Upper lobe of left lung (tissue), 4 donors: ENCODE data around the gene ODAD3.

Experiments used
- EP300 ChIP-seq, 4 donors: sonication (generic); formaldehyde crosslinking; IDR thresholded peaks; one replicate each; pipeline ENCODE4 v1.5.1; 2017; ENCODE audit warnings: antibody characterized with exemption in 4 of 4, control low read depth in 2 of 4
- POLR2A ChIP-seq, 4 donors: fragments of 450-650 bp; IDR thresholded peaks; one replicate each; pipeline ENCODE4 v1.5.1; 2016 to 2017; ENCODE audit warnings: antibody characterized with exemption in 4 of 4, mild to moderate bottlenecking in 2 of 4
- POLR2AphosphoS5 ChIP-seq, 2 donors: sonication (generic); formaldehyde crosslinking; IDR thresholded peaks; one replicate each; pipeline ENCODE4 v1.5.1; 2017; ENCODE audit warnings: antibody characterized with exemption in 2 of 2
- TF ChIP-seq, protein P1 (sequence below), 6 experiments: fragments of 450-650 bp in 4 of 6; fragments of 200-600 bp in 2 of 6; sonication (generic) in 2 of 6; IDR thresholded peaks; one replicate each; pipeline ENCODE4 v1.5.1; 2016 to 2019; ENCODE audit warnings: antibody characterized with exemption in 6 of 6

DNA sequence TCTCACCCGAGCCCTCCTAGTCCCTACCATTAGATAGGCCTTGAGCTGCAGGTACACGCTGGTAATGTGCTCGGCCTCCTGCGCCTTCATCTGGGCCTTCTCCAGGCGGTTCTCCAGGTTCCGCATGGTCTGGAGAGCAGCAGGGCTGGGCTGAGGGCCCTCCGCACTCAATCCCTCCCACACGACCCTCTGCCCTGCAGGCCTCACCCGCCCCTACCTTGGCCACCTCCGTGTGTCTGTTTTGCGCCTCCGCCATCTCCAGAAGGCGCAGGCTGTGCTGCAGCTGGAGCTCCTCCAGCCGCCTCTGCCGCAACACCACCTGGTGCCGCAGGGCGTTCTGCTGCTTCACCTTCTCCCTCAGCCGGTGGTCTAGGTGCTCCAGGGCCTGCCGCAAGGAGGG is 8.3 kb downstream of the ODAD3 start:
- TF ChIP-seq, protein P1, sequence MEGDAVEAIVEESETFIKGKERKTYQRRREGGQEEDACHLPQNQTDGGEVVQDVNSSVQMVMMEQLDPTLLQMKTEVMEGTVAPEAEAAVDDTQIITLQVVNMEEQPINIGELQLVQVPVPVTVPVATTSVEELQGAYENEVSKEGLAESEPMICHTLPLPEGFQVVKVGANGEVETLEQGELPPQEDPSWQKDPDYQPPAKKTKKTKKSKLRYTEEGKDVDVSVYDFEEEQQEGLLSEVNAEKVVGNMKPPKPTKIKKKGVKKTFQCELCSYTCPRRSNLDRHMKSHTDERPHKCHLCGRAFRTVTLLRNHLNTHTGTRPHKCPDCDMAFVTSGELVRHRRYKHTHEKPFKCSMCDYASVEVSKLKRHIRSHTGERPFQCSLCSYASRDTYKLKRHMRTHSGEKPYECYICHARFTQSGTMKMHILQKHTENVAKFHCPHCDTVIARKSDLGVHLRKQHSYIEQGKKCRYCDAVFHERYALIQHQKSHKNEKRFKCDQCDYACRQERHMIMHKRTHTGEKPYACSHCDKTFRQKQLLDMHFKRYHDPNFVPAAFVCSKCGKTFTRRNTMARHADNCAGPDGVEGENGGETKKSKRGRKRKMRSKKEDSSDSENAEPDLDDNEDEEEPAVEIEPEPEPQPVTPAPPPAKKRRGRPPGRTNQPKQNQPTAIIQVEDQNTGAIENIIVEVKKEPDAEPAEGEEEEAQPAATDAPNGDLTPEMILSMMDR (IDR thresholded peaks at IDR 0.05), result no peak
- TF ChIP-seq EP300 (IDR thresholded peaks at IDR 0.05), result no peak
- TF ChIP-seq POLR2A (IDR thresholded peaks at IDR 0.05), result no peak
- TF ChIP-seq POLR2AphosphoS5 (IDR thresholded peaks at IDR 0.05), result no peak
